ENCODE measurements around the gene SPOCK1.
A peak's percentile ranks its signal among the peaks of the same experiment; 100 is the strongest.
"Not testable (repeated sequence)": the region's sequence is repeated elsewhere in the genome, so short reads cannot be mapped to it uniquely, and the experiment has no call there.

SPOCK1 gene

DNA sequence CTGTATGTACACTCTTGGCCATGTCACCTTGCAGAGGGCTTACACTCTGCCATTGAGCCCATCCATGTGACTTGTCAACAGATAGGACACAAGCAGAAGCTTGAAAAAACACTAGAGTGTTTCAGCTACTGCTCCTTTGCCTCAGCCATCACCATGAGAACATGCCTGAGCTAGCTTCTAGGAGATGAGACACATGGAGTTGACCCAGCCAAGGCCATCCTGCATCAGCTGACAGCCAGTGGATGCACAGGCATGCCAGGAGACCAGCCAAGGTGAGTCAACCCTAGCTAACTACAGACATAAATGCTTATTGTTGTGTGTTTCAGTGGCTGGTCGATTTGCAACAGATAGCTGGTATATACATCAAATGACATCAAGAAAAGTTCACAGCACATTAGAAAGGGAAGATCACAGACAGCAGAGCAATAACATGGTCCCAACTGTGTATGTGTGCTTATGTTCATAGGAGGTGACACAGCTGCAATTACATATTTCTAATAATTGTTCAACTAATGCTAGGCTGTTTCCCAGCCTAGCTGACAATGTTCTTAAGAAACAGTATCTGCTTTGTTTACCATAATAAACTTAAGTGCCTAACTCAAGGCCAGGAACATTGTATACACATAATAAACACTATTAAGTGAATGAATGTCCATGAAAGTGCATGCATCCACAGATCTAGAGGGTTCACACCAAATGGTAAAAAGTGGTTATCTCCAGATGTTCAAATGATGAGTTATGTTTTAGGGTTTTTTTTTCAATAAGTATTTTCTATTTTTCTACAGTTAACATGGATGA, 105.7 kb downstream of the SPOCK1 start:
- no peak for DNase-seq

DNA sequence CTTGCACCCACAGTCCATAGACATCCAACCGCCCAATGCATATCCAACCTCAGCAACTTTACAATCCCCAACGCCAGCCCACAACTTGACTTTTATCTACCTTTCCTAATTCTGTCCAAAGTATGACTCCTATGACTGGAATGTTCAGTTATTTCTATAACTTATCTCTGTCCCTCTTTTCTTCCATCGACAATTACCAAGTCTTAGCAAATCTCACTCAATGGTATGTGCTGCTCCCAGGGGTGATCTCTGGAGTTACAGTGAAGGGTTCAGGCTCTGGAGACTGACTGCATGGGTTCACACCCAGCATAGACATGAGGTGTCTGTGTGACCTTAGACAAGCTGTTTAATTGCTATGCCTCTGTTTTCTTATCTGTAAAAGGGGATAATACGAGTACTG, 106.9 kb downstream of the SPOCK1 start:
- no peak for DNase-seq

DNA sequence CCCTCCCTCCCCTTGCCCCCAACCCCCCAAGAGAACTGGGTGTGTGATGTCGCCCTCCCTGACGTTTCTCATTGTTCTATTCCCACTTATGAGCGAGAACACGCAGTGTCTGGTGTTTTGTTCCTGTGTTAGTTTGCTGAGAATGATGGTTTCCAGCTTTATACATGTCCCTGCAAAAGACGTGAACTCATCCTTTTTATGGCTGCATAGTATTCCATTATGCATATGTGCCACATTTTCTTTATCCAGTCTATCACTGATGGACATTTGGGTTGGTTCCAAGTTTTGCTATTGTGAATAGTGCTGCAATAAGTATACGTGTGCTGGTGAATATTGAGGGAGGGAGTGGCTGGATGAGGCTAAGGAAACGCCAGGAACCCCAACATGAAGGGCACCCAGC, 108.1 kb downstream of the SPOCK1 start:
- not testable (repeated sequence) for DNase-seq

DNA sequence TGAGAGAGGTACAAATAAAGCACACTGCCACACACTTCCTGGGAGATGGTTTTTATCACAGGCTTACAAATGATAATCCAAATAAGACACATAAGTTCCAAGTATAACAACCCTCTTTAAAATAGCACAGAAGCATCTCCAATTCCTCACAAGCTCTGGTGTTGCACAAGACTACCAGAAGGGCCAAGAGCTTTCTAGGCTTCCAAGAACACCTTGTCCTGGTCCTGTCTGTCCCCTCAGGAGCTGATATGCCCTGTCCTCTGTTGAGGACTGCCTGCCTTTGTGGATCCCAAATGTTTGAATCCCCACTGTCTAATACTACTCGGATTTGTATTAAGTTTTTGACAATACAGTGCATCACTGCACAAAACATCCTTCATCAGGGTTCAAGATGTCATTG, 110.1 kb downstream of the SPOCK1 start:
- no peak for DNase-seq

DNA sequence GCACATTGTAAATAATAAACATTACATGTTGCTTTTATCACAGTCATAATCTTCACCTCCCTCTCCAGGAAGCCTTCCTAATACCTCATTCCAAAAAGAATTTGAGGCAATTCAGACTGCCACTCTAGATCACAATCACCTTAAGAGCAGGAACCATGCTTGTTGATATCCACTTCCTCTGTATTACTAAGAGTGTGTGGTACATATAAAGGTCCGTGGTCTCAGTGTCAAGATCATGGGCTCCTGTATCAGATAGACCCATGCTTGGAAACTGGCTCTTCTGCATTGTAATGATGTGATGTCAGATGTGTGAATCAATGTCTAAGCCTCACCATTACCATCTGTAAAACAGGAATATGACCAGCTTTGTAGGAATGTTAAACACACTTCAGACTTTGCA, 114.1 kb downstream of the SPOCK1 start:
- DNase-seq, result no peak

DNA sequence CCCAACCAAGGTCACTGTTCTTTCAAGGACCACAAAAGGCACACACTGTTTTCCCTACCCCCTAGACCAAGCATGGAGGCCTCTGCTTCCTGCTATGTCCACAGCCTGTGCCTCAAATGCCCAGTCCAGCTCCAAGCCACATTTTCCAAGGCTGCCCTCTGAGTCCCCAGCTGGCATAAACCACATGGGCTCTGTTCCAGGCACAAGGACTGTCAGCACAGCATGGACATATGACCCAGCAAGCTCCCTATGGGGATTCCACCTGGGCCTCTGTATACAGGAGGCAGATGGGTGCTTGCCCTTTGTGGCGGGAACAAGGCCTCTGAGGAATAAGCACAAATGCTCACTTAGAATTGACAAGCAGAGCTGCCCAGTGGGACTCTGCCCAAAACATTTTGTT, 115.2 kb downstream of the SPOCK1 start:
- DNase-seq, result no peak

DNA sequence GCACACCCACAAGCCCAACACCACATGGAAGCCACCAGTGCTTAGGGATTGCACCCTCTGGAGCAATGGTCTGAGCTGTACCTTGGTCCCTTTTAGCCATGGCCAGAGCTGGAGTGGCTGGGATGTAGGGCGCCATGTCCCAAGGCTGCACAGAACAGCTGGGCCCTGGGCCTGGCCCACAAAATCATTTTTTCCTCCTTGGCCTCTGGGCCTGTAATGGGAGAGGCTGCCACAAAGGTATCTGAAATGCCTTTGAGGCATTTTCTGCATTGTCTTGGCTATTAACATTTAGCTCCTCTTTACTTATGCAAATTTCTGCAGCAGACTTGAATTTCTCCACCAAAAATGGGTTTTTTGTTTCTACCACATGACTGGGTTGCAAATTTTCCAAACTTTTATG, 117.6 kb downstream of the SPOCK1 start:
- DNase-seq, result no peak

DNA sequence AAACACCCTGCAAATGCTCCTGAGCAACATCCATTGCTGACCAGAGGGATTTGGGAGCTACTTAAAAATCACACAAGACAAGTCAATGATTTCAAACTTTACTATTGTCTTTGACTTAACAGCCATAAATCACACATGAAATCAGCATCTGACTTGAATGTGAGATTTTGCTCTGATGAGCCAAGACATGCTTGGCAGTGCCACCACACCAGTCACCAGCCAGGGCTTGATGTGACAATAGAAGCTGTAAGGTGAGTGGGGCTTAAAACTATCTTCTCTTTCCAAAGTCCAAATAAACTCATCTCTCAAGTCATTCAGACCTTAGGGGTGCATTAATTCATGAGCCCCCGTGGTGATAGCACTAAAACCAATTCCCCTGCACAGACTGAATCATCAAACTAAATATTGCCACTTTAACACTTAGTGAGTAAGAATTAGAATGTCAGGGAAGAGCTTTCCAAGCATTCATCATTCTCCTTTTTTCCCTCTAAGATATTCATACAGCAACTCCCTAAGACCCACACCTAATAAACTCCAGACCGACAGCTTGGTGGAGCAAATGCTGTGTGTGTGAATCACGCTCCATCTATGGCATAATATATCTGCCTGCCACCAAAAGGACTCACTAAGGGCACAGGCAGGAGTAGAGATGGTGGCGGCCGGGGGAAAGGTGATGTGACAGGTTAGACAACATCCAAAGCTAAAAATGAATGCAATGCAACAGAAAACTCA, 119.4 kb downstream of the SPOCK1 start:
- no peak for DNase-seq

DNA sequence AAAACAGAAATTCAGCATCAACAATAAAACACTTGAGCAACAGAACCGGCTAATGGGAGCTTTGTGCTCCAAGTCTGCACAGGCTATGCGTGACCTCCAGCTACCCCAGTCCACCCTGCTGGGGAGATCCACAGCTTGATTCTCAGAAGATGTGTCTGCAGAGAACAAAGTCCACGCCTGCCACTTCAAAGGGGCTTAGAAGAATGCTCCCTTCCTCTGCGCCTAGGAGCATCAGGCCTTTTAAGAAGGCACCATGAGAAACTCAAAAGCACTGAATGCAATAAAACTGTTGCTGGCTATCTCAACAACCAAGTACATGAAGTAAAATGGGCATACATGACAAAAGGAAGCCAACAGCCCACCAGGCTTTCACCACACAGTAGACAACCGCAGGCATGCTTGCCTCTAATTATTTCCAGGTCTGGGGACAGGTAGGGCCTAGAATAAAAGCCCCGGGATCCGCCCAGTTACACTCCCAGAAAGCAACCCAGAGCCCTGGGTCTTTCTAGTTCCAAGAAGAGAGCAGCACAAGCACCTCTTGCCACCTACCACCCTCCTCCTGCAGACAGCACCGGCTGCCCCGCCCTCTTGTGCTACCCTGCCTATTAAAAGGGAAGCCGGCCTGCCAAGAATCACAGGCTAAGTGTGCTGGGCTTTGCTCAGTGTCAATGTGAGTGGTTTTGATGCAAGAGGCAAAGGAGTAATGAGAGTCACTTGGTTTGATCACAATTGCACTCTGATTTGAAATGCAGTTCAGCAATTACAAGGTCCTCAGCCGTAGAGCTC, 123.2 kb downstream of the SPOCK1 start:
- DNase-seq, result no peak

DNA sequence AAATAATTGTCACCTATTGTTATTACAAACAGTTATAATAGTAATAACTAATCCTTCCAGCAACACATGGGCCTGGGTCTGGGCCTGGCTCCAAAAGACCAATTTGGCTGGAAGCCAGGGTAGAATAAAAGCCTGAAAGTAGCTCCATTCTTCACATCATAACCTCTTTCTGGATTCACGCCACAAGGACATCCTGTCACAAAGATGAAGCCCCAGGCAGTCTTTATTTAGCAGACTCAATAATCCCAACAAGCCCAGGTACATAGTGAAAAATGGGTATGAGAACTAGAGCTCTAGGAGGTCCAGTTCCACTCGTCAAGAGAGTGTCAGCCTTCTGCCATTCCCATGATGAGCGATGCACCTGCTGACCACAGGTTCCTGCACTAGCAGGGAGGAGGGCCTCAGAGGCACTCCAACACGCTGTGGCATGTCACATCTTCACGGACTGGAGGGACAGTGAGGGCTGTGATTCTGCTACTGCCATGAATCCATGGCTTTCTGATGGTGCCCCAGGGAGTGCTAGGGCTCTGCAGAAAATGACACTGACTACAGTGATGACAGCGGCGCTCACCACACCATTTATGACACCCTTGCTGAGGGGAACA, 124.9 kb downstream of the SPOCK1 start:
- no peak for DNase-seq

DNA sequence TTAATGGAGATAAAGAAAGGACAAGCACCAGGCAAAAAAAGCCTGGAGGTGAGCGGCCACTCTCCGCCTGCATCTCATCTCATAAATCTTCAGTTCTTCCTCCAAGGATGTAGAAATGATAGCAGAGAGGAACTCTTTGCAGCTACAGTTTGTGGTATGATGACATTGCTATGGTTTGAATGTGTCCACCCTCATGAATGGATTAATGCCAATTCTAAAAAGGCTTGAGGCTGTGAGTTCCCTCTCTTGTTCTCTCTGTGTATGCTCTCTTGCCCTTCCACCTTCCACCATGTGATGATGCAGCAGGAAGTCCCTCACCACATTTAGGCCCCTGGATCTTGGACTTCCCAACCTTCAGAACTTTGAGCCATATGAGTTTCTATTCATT, 126.4 kb downstream of the SPOCK1 start:
- DNase-seq, result no peak

DNA sequence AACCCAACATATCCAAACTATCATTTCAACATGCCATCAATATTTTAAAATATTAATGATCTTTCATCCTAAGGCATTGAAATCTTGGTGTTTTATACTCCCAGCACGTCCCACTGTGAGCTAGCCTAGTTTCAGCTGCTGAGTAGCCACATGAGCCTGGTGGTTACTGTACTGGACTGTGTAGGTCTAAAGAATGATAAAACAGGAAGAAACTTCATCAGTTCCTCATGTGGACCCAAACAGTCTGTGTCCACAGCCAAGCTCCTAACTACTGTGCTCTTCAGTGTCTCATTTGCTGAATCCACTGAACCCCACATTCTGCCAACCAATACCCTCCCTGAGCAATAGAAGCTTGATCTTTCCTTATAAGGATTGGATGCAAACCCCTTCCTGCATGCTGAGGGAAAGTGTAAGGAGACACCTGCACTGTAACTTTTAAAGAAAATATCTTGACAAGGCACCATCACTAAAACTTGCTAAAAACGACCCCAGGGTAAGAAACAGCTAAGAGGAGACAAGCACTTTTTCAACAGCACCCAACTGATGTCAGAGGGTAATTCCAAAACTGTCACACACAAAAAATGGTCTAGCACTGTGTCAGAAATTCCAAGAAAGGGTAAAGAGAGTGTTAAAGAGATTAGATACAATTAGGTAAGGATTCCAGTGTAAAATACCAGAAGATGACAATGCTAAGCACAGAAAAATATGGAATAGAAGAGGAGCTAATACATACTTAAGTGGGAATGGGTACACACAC, 126.9 kb downstream of the SPOCK1 start:
- no peak for DNase-seq

DNA sequence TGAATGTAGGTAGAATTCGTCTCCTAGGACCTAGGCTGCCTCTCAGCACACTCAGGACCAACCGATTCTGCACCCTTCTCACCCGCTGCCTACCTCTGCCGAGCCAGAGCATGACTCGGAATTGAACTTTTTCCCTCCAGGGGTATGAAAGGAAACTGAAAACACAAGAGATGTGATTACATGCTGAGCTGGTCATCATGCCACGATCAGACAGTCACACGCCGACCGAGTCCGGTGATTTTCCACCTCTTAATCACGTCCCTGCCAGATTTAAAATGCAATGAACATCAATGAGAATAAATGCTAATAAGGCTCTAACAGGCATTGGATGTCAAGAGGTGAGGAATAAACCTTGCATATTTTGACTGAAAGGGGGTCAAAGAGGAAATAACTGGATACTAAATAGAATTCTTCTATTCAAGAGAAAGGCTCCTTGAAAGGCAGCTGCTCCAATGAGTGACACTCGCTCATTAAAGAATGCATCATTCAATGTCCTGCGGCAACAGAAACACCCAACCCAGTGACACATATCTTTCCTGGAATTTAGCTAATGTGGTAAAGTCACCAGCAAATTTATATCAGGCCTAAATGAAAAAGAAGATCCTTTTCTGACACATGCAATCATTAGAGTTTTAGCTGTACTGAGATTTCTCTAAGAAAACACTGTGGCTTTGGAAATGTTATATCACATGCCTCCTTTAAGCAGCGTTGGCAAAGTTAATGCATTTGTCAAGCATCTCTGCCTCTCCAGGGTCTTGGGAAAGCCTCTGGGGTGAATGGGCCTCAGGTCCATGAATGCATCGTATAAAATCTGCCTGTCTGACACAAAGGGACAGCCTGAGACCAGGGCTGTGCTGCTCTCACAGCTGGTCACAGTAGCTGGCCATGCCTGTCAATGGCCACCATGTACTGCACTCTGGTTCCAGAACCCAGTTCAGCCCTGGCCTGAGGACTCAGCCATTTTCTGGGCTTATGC, 128.7 kb downstream of the SPOCK1 start:
- peak; percentile 26 for DNase-seq

DNA sequence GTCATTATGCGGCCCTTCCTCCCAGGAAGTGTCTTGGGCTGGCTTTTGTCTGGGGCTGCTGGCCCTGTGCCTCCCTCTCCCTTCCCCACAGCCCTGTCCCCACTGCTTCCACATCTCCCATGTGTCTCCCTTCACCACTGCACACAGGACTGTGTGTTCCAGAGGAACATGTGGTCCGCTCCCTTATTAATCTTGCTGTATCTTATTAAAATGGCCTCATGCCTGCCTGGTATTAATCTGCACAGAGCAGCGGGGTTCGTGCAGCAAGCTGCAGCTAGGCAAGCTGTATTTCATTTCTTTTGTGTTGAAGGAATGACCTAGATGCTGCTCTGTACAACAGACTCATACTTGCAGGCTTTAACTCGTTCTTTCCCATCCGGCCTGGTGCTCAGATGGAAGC, 130.5 kb downstream of the SPOCK1 start:
- DNase-seq, result no peak

DNA sequence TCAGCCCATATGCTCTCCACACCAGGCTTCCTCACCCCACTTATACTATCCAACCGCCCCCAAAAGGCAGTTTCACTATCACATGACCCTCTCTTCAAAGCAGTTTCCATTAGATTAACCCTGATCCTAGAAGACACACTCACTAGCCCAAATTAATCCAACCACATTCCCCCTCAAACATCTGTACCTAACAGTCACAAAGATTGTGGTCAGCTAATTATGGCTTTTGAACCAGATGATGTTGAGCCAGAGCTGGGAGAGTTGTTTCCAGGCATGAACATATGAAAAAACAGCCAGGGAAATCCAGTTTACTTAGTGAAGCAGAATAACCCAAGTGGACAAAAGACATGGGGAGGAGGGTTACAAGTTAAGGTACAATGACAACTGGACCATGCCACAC, 131.2 kb downstream of the SPOCK1 start:
- no peak for DNase-seq

DNA sequence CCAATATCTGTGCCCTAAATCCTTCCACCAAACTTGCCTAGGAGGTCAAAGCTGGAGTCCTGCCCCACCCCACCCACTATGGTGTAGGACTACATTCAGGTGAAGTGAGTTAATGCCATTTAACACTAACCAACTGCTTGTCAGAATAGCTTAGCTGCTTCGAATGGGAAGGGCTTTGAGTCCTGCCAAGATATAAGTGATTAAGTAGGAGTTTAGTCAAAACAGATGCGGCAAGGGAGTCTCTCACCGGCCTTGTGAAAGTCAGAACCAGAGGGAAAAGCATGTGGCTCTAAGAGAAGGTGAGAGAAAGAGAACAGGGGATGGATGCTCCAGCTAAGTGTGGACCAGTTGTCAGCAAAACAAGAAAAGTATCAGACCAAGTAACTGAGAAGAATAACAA, 132.6 kb downstream of the SPOCK1 start:
- DNase-seq, result no peak

DNA sequence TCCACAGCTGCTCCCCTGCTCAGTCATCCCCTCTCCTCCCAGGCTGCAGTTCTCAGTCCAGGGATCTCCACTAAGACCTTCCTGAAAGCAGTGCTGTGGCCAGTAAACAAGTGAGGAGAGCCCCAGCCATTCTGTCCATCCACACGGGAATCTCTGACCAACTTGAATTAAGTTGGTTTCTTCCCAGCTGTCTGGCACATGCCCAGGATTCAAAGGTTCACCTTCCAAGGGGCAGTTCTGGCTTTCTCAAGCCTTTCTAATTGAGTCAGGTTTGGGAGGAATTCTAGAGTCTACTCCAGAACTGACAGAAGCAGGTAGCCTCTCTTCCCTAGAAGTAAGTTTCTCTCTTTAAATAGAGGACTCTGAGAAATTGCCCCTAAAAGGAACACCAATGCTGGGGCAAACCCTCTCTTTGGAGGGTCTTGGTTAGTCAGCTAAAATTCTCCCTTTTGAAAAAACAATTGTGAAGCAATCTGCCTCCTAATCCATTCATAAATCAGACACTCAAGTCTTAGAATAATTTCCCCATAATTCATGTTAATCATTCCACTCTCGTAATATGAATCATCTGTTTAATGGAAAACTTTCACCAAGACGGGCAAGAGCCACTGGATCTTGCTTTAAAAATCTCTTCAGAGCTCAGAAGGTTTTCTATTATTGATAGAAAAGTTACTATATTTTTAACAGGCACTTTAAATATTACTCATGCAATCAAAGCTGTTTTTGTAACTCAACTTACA, 133.8 kb downstream of the SPOCK1 start:
- no peak for DNase-seq

DNA sequence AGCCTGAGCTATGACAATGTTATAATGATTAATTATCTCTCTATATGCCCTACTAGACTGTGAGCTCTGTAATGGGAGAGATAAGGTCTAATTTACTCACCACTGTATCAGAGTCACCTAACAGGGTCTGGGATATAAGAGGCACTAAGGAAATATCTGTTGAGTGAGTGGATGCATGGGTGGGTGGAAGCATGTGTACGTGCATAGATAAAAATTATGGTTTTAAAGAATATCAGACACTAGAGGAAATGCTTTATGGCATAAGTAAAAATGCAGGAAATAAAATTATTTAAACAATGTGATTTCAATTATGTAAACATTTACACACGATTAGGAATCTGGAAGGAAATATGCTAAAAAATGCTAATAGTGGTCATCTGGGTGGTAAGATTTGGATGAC, 137.8 kb downstream of the SPOCK1 start:
- DNase-seq, result no peak

DNA sequence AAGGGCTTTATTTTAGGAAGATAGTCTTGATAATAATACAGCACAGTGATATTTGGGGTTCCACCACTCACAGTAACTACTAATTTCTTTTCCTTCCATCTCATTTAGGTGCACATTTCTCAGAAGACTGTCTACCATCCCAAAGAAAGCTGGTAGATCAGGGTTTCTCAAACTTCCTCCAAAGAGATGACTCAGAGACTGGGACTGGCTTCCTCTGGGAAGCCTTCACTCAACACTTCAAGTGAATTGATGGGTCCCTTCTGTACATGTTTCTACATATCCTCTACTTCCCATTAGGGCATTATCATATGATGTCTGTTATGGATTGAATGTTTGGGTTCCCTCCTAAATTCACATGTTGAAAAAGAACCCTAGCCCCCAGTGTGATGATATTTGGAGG, 138.5 kb downstream of the SPOCK1 start:
- no peak for DNase-seq

DNA sequence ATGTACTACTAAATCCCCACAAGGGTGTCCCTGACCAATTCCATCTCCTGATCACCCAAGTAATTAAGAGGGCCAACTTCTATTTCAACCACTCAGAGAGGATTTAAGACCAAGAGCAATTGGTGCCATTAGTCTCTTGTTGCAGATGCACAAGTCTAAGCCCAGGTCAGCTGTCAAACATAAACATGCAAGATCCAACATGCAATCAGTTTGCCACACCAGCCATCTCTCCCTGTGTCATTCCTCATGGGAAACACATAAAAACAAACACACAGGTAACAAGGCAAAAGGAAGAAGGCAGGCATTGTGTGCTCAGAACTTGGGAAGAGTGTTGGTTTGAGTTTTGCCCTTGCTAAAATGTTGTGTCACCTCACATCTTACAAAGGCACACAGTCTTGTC, 139.2 kb downstream of the SPOCK1 start:
- DNase-seq, result no peak

DNA sequence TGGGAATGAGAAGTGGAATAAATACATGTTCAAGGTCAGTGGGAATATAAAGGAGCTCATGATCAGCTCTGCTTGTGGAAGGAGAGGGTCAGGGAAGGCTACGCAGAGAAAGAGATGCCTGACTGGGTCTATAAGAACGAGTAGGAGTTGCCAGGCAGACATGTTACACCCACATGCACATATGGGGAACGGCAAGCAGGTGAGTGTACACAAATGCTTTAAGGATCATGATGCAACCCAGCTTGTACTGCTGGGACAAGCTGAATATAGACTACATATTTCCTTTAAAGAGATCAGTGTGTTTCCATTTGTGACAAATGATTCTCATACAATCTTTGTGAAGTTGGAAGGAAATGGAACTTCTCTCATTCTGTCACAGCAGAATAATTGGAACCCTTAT, 141.7 kb downstream of the SPOCK1 start:
- DNase-seq, result no peak
